Measurements from ENCODE around the gene HACD2.
"Not testable (repeated sequence)": the region's sequence is repeated elsewhere in the genome, so short reads cannot be mapped to it uniquely, and the experiment has no call there.

The HACD2 gene

GRCh38 chr3:123618076-123618708 is 33.3 kb upstream of the HACD2 start:
- H3K4me1 ChIP-seq (ENCODE audit: control insufficient read depth in 1 of 2, insufficient read depth in 1 of 2, low read depth in 1 of 2, low read length in 1 of 2): peaks cover 7 to 10% of the 10 kb centered on the region in 2 experiments
- TF ChIP-seq, protein P1, sequence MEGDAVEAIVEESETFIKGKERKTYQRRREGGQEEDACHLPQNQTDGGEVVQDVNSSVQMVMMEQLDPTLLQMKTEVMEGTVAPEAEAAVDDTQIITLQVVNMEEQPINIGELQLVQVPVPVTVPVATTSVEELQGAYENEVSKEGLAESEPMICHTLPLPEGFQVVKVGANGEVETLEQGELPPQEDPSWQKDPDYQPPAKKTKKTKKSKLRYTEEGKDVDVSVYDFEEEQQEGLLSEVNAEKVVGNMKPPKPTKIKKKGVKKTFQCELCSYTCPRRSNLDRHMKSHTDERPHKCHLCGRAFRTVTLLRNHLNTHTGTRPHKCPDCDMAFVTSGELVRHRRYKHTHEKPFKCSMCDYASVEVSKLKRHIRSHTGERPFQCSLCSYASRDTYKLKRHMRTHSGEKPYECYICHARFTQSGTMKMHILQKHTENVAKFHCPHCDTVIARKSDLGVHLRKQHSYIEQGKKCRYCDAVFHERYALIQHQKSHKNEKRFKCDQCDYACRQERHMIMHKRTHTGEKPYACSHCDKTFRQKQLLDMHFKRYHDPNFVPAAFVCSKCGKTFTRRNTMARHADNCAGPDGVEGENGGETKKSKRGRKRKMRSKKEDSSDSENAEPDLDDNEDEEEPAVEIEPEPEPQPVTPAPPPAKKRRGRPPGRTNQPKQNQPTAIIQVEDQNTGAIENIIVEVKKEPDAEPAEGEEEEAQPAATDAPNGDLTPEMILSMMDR (IDR thresholded peaks at IDR 0.05): no peak

DNA sequence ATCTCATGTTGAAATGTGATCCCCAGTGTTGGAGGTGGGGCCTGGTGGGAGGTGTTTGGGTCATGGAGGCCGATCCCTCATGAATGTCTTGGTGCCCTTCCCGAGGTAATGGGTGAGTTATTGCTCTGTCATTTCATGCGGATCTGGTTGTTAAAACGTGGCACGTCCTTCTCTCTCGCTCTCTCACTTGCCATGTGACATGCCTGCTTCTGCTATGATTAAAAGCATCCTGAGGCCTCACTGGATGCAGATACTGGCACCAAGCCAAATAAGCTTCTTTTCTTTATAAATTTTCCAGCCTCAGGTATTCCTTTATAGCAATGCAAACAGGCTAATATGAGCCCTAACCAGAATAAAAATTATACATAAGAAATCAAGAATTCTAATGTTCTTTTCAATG is 31.7 kb upstream of the HACD2 start:
- no peaks in the 10 kb centered on the region for H3K36me3 ChIP-seq

More at GRCh38 chr3:123618076-123618708, 33.3 kb upstream of the HACD2 start:
- H3K9me3 ChIP-seq: no peaks in the 10 kb centered on the region
- no peaks in the 10 kb centered on the region for H3K36me3 ChIP-seq
- no peaks in the 10 kb centered on the region for H3K27me3 ChIP-seq
- H3K4me3 ChIP-seq (ENCODE audit: low read depth in 1 of 2, low read length in 1 of 2): no peak overlapping the region
- H3K27ac ChIP-seq: no peak overlapping the region

DNA sequence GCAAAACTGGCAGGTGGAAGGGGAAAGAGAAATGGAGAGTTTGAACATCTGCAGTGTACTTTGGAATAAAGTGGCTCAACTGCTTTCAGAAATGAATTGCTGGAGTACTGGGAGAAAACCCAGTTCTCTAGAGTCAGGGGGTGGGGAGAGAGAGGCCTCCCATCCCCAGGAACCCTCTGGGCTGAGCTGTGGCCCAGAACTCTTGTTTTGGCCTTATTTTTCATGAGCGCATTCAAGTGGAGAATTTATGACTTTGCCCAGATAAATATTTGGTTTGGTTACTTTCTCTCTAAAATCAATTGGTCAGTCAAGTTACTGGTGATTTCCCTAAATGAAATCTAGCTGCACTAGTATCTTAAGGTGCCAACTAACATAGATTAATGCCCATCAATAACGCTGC is 28.7 kb upstream of the HACD2 start:
- TF ChIP-seq, protein P1 (IDR thresholded peaks at IDR 0.05): no peak
- peaks cover 1 to 3% of the 10 kb centered on the region in 2 experiments for H3K4me1 ChIP-seq (ENCODE audit: control insufficient read depth in 1 of 2, insufficient read depth in 1 of 2, low read depth in 1 of 2, low read length in 1 of 2)
- H3K27me3 ChIP-seq: no peaks in the 10 kb centered on the region
- no peaks in the 10 kb centered on the region for H3K9me3 ChIP-seq
- H3K36me3 ChIP-seq: no peaks in the 10 kb centered on the region
- H3K27ac ChIP-seq: no peak overlapping the region
- H3K4me3 ChIP-seq (ENCODE audit: low read depth in 1 of 2, low read length in 1 of 2): no peak overlapping the region

More for the DNA sequence above, 31.7 kb upstream of the HACD2 start:
- H3K27ac ChIP-seq: no peak overlapping the region
- H3K9me3 ChIP-seq: no peaks in the 10 kb centered on the region
- no peak overlapping the region for H3K4me3 ChIP-seq (ENCODE audit: low read depth in 1 of 2, low read length in 1 of 2)
- no peaks in the 10 kb centered on the region for H3K27me3 ChIP-seq
- TF ChIP-seq, protein P1 (IDR thresholded peaks at IDR 0.05): no peak
- peaks cover 7 to 10% of the 10 kb centered on the region in 2 experiments for H3K4me1 ChIP-seq (ENCODE audit: control insufficient read depth in 1 of 2, insufficient read depth in 1 of 2, low read depth in 1 of 2, low read length in 1 of 2)

DNA sequence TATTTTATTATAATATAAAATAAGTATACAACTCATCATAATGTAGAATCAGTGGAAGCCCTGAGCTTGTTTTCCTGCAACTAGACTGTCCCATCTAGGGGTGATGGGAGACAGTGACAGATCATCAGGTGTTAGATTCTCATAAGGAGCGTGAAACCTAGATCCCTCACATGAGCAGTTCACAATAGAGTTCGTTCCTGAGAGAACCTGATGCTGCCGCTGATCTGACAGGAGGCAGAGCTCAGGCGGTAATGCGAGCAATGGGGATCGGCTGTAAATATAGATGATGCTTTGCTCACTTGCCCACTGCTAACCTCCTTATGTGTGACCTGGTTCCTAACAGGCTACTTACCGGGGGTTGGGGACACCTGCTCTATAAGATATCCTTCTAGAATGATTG is 26.8 kb upstream of the HACD2 start:
- H3K36me3 ChIP-seq; H3K27me3 ChIP-seq; H3K9me3 ChIP-seq; H3K27ac ChIP-seq; H3K4me1 ChIP-seq (ENCODE audit: control insufficient read depth in 1 of 2, insufficient read depth in 1 of 2, low read depth in 1 of 2, low read length in 1 of 2); H3K4me3 ChIP-seq (ENCODE audit: low read depth in 1 of 2, low read length in 1 of 2): not testable (repeated sequence)

DNA sequence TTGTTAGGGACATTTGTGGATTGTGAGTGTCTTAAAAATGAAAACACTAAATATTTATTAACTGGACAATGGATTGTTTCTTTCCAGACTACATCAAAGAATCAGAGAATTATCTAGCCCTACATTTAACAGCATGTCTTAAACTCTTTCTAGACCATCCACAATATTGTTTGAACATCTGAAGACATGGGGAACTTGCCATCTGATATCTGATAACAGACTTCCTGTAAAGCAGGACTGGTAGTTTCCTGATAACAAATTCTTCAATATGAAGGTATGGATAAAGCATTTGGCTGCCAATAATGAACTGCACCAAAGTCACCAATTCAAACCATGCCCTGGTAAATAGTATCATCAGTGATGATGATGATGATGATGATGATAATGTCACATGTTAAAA is 26.2 kb upstream of the HACD2 start:
- Histone ChIP-seq H3K27ac (no peak overlapping the region), H3K27me3 (no peaks in the 10 kb centered on the region), H3K36me3 (no peaks in the 10 kb centered on the region), H3K4me1 (ENCODE audit: control insufficient read depth in 1 of 2, insufficient read depth in 1 of 2, low read depth in 1 of 2, low read length in 1 of 2) (no peaks in the 10 kb centered on the region), H3K9me3 (no peaks in the 10 kb centered on the region), H3K4me3 (ENCODE audit: low read depth in 1 of 2, low read length in 1 of 2) (no peak overlapping the region)
- TF ChIP-seq, protein P1 (IDR thresholded peaks at IDR 0.05): no peak

DNA sequence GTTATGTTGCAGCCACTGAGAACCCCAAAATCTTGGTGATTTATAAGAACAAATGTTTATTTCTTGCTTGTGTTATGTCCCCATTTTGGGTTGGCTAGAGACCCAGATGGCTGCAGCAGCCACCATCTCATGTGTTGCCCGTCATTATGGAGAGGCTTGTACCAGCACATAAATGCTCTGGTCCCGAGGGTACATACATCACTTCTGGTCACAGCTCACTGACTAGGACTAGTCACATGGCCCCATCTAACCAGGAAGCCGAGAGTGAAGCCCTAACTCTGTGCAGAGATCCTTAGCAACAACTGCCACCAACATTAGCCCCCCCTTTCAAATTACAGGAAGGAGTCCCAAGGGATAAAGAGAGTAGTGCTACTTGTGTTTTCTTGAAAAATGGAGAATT is 25.5 kb upstream of the HACD2 start:
- no peak overlapping the region for H3K4me3 ChIP-seq (ENCODE audit: low read depth in 1 of 2, low read length in 1 of 2)

More for the DNA sequence above, 25.5 kb upstream of the HACD2 start:
- Histone ChIP-seq H3K4me1 (ENCODE audit: control insufficient read depth in 1 of 2, insufficient read depth in 1 of 2, low read depth in 1 of 2, low read length in 1 of 2) (no peaks in the 10 kb centered on the region), H3K36me3 (no peaks in the 10 kb centered on the region), H3K9me3 (no peaks in the 10 kb centered on the region), H3K27ac (no peak overlapping the region), H3K27me3 (no peaks in the 10 kb centered on the region)
- TF ChIP-seq, protein P1 (IDR thresholded peaks at IDR 0.05): no peak

Data from neutrophil (primary cell).